Keratinocyte (primary cell): ENCODE data around the gene AKAP13. TPM values are rescaled to one million over a fixed set of nuclear protein-coding genes. Genes with fewer than 3 reads are reported as not detected.

Source experiments
- DNase-seq: peaks from one replicate; pipeline ENCODE4 v3.0.0-alpha.2; 2011; ENCODE audit warnings: low read depth, missing footprints, low spot score
- FAIRE-seq: peaks from 2 replicates; lab custom pipeline; 2011; peaks lifted over from hg19 to GRCh38; lab: Jason Lieb, UNC
- H2AFZ ChIP-seq: 2 replicates; pipeline ENCODE4 v1.6.0; 2012; ENCODE audit warnings: low read length, control low read depth, inconsistent platforms; ENCODE audit not compliant: control insufficient read depth
- H3K27ac ChIP-seq: 2 replicates; pipeline ENCODE4 v1.5.1; 2011; ENCODE audit warnings: low read length; ENCODE audit not compliant: control insufficient read depth, insufficient read depth
- H3K27me3 ChIP-seq: 3 replicates; pipeline ENCODE4 v1.6.0; 2011; ENCODE audit warnings: low read length; ENCODE audit not compliant: control insufficient read depth, insufficient read depth; ENCODE audit errors: extremely low read depth
- H3K36me3 ChIP-seq, 2 experiments: 2 replicates in 1 of 2; 3 replicates in 1 of 2; pipeline ENCODE4 v1.5.1; 2011; ENCODE audit warnings: low read length in 2 of 2, mild to moderate bottlenecking in 1 of 2; ENCODE audit not compliant: control insufficient read depth in 2 of 2, insufficient read depth in 2 of 2; ENCODE audit errors: extremely low read depth in 1 of 2
- H3K4me1 ChIP-seq: 3 replicates; pipeline ENCODE4 v1.5.1; 2011; ENCODE audit warnings: low read length; ENCODE audit not compliant: control insufficient read depth, insufficient read depth; ENCODE audit errors: extremely low read depth
- H3K4me2 ChIP-seq: 3 replicates; pipeline ENCODE4 v1.6.0; 2011; ENCODE audit warnings: low read depth, low read length; ENCODE audit not compliant: control insufficient read depth, insufficient read depth; ENCODE audit errors: extremely low read depth
- H3K4me3 ChIP-seq, 3 experiments: fragments of 200-600 bp in 1 of 3; sonication (generic) in 1 of 3; 2 replicates in 2 of 3; 3 replicates in 1 of 3; pipeline ENCODE4 v1.5.1; 2011 to 2016; ENCODE audit warnings: low read length in 3 of 3, mild to moderate bottlenecking in 3 of 3, control low read depth in 2 of 3, inconsistent platforms in 1 of 3, low read depth in 1 of 3, mixed read lengths in 1 of 3, mixed run types in 1 of 3, moderate library complexity in 1 of 3; ENCODE audit not compliant: control insufficient read depth in 2 of 3, insufficient read depth in 2 of 3; ENCODE audit errors: extremely low read depth in 1 of 3
- H3K79me2 ChIP-seq: 2 replicates; pipeline ENCODE4 v1.6.0; 2012; ENCODE audit warnings: low read length; ENCODE audit not compliant: control insufficient read depth, insufficient read depth
- H3K9ac ChIP-seq: 3 replicates; pipeline ENCODE4 v1.6.0; 2011; ENCODE audit warnings: low read length; ENCODE audit not compliant: control insufficient read depth, insufficient read depth; ENCODE audit errors: extremely low read depth
- H3K9me1 ChIP-seq: 3 replicates; pipeline ENCODE4 v1.6.0; 2011; ENCODE audit warnings: low read length; ENCODE audit not compliant: control insufficient read depth, insufficient read depth; ENCODE audit errors: extremely low read depth
- H3K9me3 ChIP-seq: 2 replicates; pipeline ENCODE4 v1.5.1; 2012; ENCODE audit warnings: low read depth, low read length; ENCODE audit not compliant: control insufficient read depth
- H4K20me1 ChIP-seq: 3 replicates; pipeline ENCODE4 v1.6.0; 2011; ENCODE audit warnings: low read length; ENCODE audit not compliant: control insufficient read depth, insufficient read depth; ENCODE audit errors: extremely low read depth
- EZH2 ChIP-seq: IDR thresholded peaks from one replicate; pipeline ENCODE4 v1.6.1; 2012; ENCODE audit warnings: inconsistent platforms, mild to moderate bottlenecking, low read length, moderate library complexity
- dilution Hi-C: fragments of 300-500 bp; cut with MboI; formaldehyde crosslinking; loops from one replicate; pipeline ENCODE4 v1.7.0; 2020; ENCODE audit warnings: low sequenced_read_pairs; ENCODE audit not compliant: extremely low pct_ligation_motif_present
- polyA plus RNA-seq, 5 experiments: library from polyadenylated mRNA; depleted of rRNA in 3 of 5; stranded (reverse) in 3 of 5; stranded (forward) in 1 of 5; unstranded in 1 of 5; fragments of >200 nt; gene quantifications; 1 replicate in 1 of 5; 2 replicates in 3 of 5; 3 replicates in 1 of 5; pipeline versions ENCODE4 v1.2.1 to v1.2.3, GENCODE V29; 2011 to 2012; ENCODE audit warnings: missing spikeins in 2 of 5, low read depth in 1 of 5, low replicate concordance in 1 of 5
- TF ChIP-seq, protein P1 (sequence below), 3 experiments: IDR thresholded peaks in 1 of 3; conservative IDR thresholded peaks in 1 of 3; optimal IDR thresholded peaks in 1 of 3; 2 replicates in 2 of 3; 3 replicates in 1 of 3; pipeline versions ENCODE3 to v1.5.1; 2011; ENCODE audit warnings: low read length in 3 of 3, mild to moderate bottlenecking in 3 of 3, moderate library complexity in 2 of 3, control low read depth in 1 of 3, inconsistent platforms in 1 of 3; ENCODE audit not compliant: insufficient read depth in 2 of 3; ENCODE audit errors: extremely low read depth in 1 of 3

AKAP13 gene
- polyA plus RNA-seq, 1 donor (not counting 4 experiments of a cell fraction or from before 2014, with no cell fraction given) = 16.7 TPM

DNA sequence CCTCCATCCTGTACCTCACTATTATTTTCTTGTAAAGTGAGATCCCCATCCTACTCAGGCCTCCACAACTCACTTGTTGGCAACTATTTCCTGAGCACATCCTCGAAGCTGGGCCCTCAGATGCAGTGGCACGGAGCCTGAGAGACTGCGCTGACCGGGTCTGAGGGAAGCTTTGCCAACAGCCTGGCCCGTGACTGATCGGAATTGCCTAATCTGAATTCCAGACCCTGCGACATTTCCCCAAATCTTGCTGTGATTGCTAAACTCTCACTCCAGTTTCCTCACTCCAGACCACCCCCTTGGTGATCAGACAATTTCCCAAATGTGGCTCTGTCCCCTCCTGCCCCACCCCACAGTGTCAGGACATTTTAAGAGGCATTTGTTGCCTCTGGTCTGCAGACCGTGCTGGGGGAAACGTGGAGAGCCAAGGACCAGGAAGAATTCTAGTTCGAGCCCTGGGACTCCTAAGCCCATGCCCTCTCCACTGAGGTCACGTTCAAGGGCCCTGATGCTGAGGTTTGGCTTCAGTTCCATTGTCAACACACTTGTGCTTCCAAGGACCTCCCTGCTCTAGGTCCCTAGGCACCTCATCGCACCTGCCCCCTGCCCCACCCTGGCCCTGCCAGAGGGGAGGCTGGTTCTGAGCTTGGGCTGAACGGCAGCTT lies 391.5 kb downstream of the AKAP13 start:
- H3K9me1 ChIP-seq = peaks cover 4% of the 10 kb centered on the region
- TF ChIP-seq, protein P1, sequence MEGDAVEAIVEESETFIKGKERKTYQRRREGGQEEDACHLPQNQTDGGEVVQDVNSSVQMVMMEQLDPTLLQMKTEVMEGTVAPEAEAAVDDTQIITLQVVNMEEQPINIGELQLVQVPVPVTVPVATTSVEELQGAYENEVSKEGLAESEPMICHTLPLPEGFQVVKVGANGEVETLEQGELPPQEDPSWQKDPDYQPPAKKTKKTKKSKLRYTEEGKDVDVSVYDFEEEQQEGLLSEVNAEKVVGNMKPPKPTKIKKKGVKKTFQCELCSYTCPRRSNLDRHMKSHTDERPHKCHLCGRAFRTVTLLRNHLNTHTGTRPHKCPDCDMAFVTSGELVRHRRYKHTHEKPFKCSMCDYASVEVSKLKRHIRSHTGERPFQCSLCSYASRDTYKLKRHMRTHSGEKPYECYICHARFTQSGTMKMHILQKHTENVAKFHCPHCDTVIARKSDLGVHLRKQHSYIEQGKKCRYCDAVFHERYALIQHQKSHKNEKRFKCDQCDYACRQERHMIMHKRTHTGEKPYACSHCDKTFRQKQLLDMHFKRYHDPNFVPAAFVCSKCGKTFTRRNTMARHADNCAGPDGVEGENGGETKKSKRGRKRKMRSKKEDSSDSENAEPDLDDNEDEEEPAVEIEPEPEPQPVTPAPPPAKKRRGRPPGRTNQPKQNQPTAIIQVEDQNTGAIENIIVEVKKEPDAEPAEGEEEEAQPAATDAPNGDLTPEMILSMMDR (optimal IDR thresholded peaks at IDR 0.05 in 1 of 3, IDR thresholded peaks at IDR 0.05 in 1 of 3, conservative IDR thresholded peaks at IDR 0.05 in 1 of 3; ENCODE audit: extremely low read depth in 1 of 3, insufficient read depth in 2 of 3, low read length in 3 of 3) = no peak
- no peak for TF ChIP-seq EZH2
- no peak overlapping the region for H3K9ac ChIP-seq
- H3K27me3 ChIP-seq = no peaks in the 10 kb centered on the region
- H3K9me3 ChIP-seq = no peaks in the 10 kb centered on the region
- H3K79me2 ChIP-seq = peaks cover 53% of the 10 kb centered on the region
- peak overlapping the region; percentile 54 for H3K27ac ChIP-seq
- H4K20me1 ChIP-seq = no peaks in the 10 kb centered on the region
- no peak overlapping the region for H3K4me3 ChIP-seq
- H2AFZ ChIP-seq = no peak overlapping the region
- peaks cover 32% of the 10 kb centered on the region for H3K4me1 ChIP-seq
- dilution Hi-C loops = no loop called here
- FAIRE-seq = no peak
- no peak for DNase-seq
- H3K36me3 ChIP-seq = no peaks in the 10 kb centered on the region
- H3K4me2 ChIP-seq = peak overlapping the region; percentile 76

DNA sequence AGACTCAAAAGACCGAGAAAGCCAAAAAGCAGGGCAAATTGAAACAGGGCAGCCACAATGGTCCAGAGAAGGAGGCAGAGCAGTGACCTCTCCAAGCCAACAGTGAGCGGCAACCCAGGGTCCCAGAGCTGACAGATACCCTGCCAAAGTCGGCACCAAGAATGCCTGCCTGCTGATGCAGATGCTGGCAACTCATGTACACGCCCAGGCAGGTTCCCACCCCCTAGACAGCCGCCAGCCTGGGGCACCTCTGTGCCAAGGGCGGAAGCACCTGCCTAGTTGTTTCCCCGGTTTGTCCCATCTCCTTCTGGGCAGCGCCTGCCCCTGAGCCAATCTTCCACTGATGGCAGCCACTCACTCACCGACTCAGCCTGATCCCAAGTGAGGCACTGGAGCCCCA lies 392.3 kb downstream of the AKAP13 start:
- TF ChIP-seq, protein P1 (optimal IDR thresholded peaks at IDR 0.05 in 1 of 3, IDR thresholded peaks at IDR 0.05 in 1 of 3, conservative IDR thresholded peaks at IDR 0.05 in 1 of 3; ENCODE audit: extremely low read depth in 1 of 3, insufficient read depth in 2 of 3, low read length in 3 of 3) = no peak
- TF ChIP-seq EZH2 = no peak
- Histone ChIP-seq H3K9me1 (peaks cover 4% of the 10 kb centered on the region), H2AFZ (peak overlapping the region; percentile 16), H3K27ac (peak overlapping the region; percentile 54), H3K4me1 (peaks cover 32% of the 10 kb centered on the region), H3K4me3 (peak overlapping the region in 2 of 3 experiments; percentile 38 to 57), H3K9ac (peak overlapping the region; percentile 15), H3K79me2 (peaks cover 58% of the 10 kb centered on the region), H3K9me3 (no peaks in the 10 kb centered on the region), H3K4me2 (peak overlapping the region; percentile 76), H4K20me1 (no peaks in the 10 kb centered on the region), H3K36me3 (no peaks in the 10 kb centered on the region), H3K27me3 (no peaks in the 10 kb centered on the region)
- DNase-seq = peak; percentile 55
- peak; percentile 84 for FAIRE-seq
- dilution Hi-C loops = no loop called here
